GM21529 (cell line): Measurements from ENCODE around the gene NAPG.
"Not testable (repeated sequence)": the region's sequence is repeated elsewhere in the genome, so short reads cannot be mapped to it uniquely, and the experiment has no call there.

Experiments
- ATAC-seq: cut with Tn5 transposase; IDR thresholded peaks from one replicate; pipeline ENCODE4 v1.9.1; 2021; ENCODE audit not compliant: unreplicated experiment

Gene NAPG

DNA sequence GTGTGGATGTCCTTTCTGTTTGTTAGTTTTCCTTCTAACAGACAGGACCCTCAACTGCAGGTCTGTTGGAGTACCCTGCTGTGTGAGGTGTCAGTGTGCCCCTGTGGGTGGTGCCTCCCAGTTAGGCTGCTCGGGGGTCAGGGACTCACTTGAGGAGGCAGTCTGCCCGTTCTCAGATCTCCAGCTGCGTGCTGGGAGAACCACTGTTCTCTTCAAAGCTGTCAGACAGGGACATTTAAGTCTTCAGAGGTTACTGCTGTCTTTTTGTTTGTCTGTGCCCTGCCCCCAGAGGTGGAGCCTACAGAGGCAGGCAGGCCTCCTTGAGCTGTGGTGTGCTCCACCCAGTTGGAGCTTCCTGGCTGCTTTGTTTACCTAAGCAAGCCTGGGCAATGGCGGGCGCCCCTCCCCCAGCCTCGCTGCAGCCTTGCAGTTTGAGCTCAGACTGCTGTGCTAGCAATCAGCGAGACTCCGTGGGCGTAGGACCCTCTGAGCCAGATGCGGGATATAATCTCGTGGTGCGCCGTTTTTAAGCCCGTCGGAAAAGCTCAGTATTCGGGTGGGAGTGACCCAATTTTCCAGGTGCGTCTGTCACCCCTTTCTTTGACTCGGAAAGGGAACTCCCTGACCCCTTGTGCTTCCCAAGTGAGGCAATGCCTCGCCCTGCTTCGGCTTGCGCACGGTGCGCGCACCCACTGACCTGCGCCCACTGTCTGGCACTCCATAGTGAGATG, 52.2 kb downstream of the NAPG start:
- not testable (repeated sequence) for ATAC-seq

DNA sequence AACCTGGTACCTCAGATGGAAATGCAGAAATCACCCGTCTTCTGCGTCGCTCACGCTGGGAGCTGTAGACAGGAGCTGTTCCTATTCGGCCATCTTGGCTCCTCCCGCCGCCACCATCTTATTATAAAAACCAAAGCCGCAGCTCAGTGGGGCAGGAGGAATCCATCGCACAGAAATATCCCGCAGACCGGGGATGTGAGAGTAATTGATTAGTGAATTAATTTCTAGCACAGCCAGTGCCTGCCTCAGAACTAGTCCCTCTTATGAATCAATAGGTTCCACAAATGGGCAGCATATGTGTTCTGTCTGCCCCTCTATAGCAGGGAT, 52.7 kb downstream of the NAPG start:
- not testable (repeated sequence) for ATAC-seq

DNA sequence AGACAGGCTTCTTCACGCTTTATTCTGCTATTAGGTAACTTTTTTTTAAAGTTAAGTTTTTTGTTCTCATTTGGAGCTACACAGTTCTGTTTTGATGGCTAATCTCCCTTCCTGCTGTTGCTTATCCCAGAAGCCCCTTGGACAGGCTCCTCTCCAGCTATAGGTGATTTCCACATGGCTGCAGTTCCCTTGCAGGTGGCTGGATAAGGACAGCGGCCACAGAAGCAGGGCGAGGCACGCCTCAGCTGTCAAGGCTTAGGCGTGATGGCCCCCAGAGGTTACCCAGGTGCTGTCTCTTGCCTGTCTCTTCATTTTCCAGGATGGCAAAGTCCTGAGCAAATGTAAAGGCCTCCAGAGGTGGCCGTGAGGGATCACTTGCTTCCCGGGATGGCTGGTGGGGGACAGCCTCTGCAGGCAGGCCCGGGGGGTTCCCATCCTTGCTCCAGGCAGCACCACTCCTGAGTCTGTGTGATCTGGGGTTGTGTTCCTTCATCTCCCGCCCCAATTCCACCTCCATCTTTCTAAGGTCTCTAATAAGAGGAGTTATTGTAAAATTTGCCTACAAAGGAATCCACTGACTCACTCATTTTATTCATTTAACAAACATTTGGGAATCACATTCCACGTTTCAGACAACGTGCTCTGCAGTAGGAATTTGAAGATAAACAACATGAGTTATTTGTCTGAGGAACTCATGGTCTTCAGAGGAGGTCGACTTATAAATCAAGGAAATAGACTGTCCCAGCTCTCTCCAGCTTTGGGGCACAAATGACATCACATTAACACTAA, 53.4 kb downstream of the NAPG start:
- no peak for ATAC-seq

GRCh38 chr18:10580215-10580614, 54.4 kb downstream of the NAPG start:
- no peak for ATAC-seq

DNA sequence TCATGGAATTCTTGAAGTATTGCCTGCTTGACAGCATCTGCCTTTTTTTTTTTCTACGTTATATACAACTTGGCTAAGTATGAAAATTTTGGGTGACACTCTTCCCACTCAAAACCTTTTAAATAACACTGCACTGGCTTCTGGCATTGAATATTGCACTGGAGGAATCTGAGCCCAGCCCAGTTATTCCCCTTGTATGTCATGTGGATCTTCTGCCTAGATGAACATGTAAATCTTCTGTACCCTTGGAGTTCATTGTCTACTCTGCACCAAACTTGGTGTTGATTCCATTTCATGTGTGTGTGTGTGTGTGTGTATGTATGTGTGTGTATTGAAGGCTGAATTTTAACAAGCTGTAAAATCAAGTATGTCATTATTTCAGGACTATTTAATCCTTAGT, 59.4 kb downstream of the NAPG start:
- no peak for ATAC-seq

GRCh38 chr18:10588975-10589374, 63.1 kb downstream of the NAPG start:
- no peak for ATAC-seq

DNA sequence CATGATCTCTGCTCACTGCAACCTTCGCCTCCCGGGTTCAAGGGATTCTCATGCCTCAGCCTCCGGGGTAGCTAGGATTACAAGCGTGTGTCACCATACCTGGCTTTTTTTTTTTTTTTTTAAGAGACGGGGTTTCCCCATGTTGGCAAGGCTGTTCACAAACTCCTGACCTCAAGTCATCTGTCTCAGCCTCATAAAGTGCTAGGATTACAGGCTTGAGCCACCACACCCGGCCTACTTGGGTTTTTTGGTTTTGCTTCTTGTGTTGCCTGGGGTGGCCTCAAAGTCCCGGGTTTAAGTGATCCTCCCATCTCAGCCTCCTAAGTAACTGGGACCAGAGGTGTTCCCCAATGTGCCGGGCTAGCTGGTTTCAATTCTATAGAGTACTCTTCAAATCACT, 64.6 kb downstream of the NAPG start:
- no peak for ATAC-seq

DNA sequence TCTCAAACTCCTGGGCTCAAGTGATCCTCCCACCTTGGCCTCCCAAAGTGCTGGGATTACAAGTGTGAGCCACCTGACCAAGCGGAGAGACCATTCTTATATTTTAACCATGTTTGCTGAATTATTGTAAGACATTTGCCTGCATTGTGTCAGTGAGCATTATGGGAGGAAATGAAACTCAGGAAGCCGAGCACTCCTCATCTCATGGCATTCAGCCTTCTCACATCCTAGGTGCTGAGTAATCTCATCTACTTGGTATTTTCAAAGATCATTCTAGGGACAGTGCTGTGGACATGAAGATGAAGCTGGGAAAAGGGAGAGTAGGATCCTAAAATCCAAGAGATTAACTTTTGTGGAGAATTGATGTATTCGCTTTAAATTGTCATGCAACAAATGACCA, 66.1 kb downstream of the NAPG start:
- ATAC-seq: no peak

DNA sequence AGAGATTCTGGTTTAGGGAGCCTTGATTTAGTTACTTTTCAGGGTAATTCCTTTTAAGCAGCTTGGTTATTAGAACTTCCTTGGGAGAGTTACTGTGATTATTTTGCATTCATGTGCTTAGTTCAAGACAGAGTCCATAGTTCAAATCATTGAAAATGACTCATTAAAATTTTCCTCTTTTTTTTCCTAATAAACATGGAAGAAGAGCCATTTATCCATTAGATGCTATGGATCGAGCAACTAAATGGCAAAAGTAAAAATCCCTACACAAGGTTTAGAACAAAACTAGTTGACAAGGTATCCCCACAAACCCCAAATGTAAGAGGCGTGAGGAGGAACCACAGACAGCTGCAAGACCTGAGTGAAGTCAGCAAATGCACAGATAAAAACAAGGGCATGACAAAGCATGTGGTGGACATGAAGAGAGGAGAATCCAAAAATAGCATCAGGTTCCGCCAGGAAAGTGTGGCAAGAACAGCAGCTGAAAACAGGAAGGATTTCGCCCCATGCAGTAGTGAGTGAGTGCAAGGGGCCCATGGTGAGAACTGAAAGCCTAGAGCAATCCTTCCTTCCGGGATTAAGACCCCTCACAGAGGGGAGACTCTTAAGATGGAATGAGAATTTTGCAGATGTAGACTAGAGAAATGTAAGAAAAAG, 67.7 kb downstream of the NAPG start:
- not testable (repeated sequence) for ATAC-seq

GRCh38 chr18:10595917-10596316, 70.1 kb downstream of the NAPG start:
- ATAC-seq: not testable (repeated sequence)

GRCh38 chr18:10597695-10598094, 71.9 kb downstream of the NAPG start:
- not testable (repeated sequence) for ATAC-seq

- not testable (repeated sequence) for ATAC-seq
These were observed 74.9 kb downstream of the NAPG start for GRCh38 chr18:10600701-10601100.
